WI38 (cell line): Measurements from ENCODE around the gene SOCS2.

Experiments
- H3K4me3 ChIP-seq: 2 replicates; pipeline ENCODE4 v1.5.1; 2011; ENCODE audit warnings: low read depth, mild to moderate bottlenecking, control low read depth, low read length
- TF ChIP-seq, protein P1 (sequence below): IDR thresholded peaks from 2 replicates; pipeline ENCODE4 v1.5.1; 2012; ENCODE audit warnings: low read depth, mild to moderate bottlenecking, control low read depth, low read length

Gene SOCS2

DNA sequence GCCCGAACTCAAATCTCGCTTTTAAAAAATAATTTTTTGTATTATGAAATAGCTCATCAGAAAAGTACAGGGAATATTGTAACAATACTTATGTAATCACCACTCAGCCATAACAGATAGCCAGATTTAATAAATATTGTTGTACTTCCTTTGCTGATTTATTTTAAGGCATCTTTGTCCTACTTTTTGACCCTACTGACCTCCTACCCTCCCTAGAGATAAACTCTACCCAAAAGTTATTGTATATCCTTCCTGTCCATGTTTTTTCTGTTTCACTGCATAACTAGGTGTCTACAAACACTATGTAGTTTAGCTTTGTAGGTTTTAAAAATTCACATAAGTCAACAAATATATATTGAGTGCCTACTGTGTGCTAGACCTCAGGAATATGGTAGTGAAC is 25.1 kb downstream of the SOCS2 start:
- TF ChIP-seq, protein P1, sequence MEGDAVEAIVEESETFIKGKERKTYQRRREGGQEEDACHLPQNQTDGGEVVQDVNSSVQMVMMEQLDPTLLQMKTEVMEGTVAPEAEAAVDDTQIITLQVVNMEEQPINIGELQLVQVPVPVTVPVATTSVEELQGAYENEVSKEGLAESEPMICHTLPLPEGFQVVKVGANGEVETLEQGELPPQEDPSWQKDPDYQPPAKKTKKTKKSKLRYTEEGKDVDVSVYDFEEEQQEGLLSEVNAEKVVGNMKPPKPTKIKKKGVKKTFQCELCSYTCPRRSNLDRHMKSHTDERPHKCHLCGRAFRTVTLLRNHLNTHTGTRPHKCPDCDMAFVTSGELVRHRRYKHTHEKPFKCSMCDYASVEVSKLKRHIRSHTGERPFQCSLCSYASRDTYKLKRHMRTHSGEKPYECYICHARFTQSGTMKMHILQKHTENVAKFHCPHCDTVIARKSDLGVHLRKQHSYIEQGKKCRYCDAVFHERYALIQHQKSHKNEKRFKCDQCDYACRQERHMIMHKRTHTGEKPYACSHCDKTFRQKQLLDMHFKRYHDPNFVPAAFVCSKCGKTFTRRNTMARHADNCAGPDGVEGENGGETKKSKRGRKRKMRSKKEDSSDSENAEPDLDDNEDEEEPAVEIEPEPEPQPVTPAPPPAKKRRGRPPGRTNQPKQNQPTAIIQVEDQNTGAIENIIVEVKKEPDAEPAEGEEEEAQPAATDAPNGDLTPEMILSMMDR: no peak
- no peak overlapping the region for H3K4me3 ChIP-seq

DNA sequence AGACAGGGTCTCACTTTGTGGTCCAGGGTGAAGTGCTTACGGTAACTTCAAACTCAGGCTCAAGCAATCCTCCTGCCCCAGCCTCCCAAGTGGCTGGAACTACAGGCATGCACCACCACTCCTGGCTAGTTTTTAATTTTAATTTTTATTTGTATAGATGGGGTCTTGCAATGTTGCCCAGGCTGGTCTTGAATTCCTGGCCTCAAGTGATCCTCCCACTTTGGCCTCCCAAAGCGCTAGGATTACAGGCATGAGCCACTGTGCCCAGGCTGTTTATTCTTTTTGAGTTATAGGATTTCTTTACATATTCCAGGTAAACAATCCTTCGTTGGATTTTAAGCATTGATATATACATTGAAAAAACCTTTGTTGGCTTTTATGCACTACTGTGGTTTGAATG is 26.7 kb downstream of the SOCS2 start:
- no peak overlapping the region for H3K4me3 ChIP-seq
- TF ChIP-seq, protein P1: no peak

DNA sequence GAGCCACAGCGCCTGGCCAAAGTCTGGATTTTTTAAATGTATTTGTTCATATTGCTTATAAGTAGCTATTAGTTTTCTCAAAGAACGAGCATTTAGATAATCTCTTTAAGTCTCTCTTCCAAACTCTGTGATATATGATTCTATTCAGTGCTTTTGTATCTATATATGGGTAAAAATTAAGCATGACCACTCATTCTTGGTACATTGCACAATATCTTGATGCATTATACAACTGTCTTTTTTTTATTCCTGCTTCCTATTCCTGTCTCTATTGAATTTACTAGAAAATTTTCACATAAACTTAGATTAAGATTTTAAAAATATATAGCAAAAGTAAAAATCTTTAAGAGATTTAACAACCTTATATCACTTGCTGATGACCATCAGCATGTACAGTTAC is 29.1 kb downstream of the SOCS2 start:
- TF ChIP-seq, protein P1: no peak

DNA sequence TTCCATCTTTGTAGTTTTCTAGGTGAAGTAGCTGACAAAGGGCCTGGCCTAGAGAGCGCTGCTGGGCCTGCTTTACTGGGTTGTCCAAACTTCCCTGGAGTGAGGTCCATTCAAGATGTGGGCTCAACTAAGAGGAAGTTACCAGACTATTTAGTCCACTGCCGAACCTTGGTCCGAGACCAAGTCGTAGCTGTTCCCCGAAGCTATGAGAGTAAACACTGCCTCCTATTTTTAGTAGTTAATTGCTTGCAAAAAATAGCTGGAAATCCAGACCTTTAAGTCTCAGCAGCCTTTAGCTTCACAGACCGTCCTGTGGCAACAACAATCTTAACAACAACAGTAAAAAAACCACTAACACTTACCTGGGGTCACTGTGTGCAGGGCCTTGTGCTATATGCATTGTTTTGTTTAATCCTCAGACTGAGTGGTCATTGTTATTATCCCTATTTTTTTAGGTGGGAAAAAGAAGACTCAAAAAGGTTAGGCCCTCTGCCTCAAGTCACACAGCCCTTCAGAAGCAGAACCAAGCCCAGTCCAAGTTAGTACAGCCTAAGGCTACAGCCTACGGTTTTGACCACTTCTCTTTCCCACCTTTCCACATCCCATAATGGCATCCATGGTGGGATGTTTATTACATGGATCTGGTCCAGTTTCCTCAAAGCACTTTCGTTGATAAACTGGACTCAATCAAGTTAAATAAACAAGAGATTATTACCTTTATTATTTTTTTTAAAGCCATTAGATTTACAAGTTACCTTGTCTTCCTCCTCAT is 30.6 kb downstream of the SOCS2 start:
- no peak overlapping the region for H3K4me3 ChIP-seq
- TF ChIP-seq, protein P1: no peak

More for the DNA sequence above, 29.1 kb downstream of the SOCS2 start:
- no peak overlapping the region for H3K4me3 ChIP-seq

DNA sequence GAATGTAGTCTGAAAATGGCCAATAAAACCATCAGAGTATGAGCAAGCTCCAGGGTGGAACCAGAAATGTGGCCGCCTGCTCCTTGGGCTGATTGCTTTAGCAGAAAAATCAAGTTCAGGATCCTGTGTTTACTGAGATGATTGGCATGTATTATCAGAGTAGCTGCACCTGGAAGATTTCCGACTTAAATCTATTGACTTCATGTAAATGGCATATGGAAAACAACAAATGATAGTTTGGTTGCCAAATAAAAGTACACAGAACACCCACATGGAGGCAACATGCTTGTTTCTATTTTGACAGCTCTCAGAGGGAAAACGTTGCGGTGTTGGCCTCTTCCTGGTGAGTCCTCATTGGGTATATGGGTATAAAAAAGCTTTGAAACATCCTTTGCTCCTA is 31.3 kb downstream of the SOCS2 start:
- TF ChIP-seq, protein P1: no peak

DNA sequence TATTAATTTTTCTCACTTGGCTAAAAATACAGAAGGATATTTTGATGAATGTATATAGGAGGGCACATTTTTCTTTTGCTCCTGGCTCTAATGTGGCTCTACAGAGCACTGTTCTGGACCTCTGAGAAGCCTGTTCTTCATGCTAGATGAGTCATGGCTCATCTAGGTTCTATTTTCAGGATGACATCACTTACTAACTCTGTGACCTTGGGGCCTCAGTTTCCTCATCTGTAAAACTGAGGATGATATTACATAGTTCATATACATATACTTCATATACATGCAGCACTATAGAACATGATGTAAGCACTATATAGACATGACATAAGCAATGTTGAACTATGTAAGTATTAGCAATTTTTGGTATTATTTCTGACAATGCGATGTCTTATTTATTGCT is 35.8 kb downstream of the SOCS2 start:
- TF ChIP-seq, protein P1: no peak
- no peak overlapping the region for H3K4me3 ChIP-seq

More for the DNA sequence above, 31.3 kb downstream of the SOCS2 start:
- H3K4me3 ChIP-seq: no peak overlapping the region

DNA sequence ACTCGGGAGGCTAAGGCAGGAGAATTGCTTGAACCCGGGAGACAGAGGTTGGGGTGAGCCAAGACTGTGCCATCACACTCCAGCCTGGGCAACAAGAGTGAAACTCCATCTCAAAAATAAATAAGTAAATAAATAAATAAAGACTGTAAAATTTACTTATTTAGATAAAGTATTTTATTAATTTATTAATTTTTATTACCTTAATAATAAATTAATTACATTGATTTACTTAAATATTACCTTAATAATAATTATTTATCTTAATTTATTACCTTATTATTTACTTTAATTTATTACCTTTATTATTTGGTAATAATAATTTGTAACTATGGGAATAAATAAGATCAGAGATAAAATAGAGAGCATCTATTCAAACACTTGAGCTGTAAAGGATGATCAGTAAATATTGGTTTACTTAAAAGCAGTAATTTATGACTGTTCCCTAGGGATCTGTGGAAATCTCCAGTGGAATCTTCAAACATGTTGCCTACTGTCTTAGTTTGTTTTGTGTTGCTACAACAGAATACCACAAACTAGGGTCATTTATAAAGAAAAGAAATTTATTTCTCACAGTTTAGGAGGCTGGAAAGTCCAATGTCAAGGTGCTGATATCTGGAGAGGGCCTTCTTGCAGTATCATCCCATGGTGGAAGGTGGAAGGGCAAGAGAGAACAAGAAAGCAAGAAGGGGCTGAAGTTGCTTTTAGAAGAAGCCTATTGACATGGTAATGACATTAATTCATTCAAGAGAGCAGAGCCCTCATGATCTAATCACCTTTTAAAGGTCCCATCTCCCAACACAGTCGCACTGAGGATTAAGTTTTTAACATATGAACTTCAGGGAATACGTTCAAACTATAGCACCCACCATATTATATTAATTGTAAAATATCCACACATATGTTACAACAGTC is 37.1 kb downstream of the SOCS2 start:
- TF ChIP-seq, protein P1: no peak
- H3K4me3 ChIP-seq: no peak overlapping the region
